ENCODE results near the gene TRIM15.

GRCh38 chr6:30122515-30122914 lies 40.8 kb upstream of the TRIM15 start:
- no peak for TF ChIP-seq POLR2A (IDR thresholded peaks at IDR 0.05)
- TF ChIP-seq, protein P1, sequence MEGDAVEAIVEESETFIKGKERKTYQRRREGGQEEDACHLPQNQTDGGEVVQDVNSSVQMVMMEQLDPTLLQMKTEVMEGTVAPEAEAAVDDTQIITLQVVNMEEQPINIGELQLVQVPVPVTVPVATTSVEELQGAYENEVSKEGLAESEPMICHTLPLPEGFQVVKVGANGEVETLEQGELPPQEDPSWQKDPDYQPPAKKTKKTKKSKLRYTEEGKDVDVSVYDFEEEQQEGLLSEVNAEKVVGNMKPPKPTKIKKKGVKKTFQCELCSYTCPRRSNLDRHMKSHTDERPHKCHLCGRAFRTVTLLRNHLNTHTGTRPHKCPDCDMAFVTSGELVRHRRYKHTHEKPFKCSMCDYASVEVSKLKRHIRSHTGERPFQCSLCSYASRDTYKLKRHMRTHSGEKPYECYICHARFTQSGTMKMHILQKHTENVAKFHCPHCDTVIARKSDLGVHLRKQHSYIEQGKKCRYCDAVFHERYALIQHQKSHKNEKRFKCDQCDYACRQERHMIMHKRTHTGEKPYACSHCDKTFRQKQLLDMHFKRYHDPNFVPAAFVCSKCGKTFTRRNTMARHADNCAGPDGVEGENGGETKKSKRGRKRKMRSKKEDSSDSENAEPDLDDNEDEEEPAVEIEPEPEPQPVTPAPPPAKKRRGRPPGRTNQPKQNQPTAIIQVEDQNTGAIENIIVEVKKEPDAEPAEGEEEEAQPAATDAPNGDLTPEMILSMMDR (IDR thresholded peaks at IDR 0.05) = no peak
- no peak for TF ChIP-seq EP300 (IDR thresholded peaks at IDR 0.05)

Measured in ovary (tissue), 3 donors.